Measurements from ENCODE around the gene MCOLN3. TPM values are rescaled to one million over a fixed set of nuclear protein-coding genes. Genes with fewer than 3 reads are reported as not detected.
"Not testable (repeated sequence)": the region's sequence is repeated elsewhere in the genome, so short reads cannot be mapped to it uniquely, and the experiment has no call there.

The MCOLN3 gene
- polyA plus RNA-seq, 4 donors, result 6.0 to 15.6 (median 9.6) TPM

GRCh38 chr1:84995484-84996334 lies 52.6 kb downstream of the MCOLN3 start:
- no peak for DNase-seq (ENCODE audit: low read depth in 4 of 4, low spot score in 2 of 4)

GRCh38 chr1:84991097-84991920 lies 57.0 kb downstream of the MCOLN3 start:
- no peak for DNase-seq (ENCODE audit: low read depth in 4 of 4, low spot score in 2 of 4)

- no peak for DNase-seq (ENCODE audit: low read depth in 4 of 4, low spot score in 2 of 4)
Observed at GRCh38 chr1:84988588-84988987, 59.7 kb downstream of the MCOLN3 start.

GRCh38 chr1:84986561-84986960 lies 61.7 kb downstream of the MCOLN3 start:
- not testable (repeated sequence) for DNase-seq (ENCODE audit: low read depth in 4 of 4, low spot score in 2 of 4)

- no peak for DNase-seq (ENCODE audit: low read depth in 4 of 4, low spot score in 2 of 4)
Observed at GRCh38 chr1:84985365-84985764, 62.9 kb downstream of the MCOLN3 start.

GRCh38 chr1:84982395-84982794 lies 65.9 kb downstream of the MCOLN3 start:
- no peak for DNase-seq (ENCODE audit: low read depth in 4 of 4, low spot score in 2 of 4)

GRCh38 chr1:84975035-84975434 lies 73.3 kb downstream of the MCOLN3 start:
- DNase-seq (ENCODE audit: low read depth in 4 of 4, low spot score in 2 of 4), result no peak

GRCh38 chr1:84973498-84974334 lies 74.6 kb downstream of the MCOLN3 start:
- DNase-seq (ENCODE audit: low read depth in 4 of 4, low spot score in 2 of 4), result no peak

GRCh38 chr1:84972377-84972987 lies 75.8 kb downstream of the MCOLN3 start:
- no peak for DNase-seq (ENCODE audit: low read depth in 4 of 4, low spot score in 2 of 4)

- no peak for DNase-seq (ENCODE audit: low read depth in 4 of 4, low spot score in 2 of 4)
Observed at GRCh38 chr1:84971957-84972356, 76.3 kb downstream of the MCOLN3 start.

- no peak for DNase-seq (ENCODE audit: low read depth in 4 of 4, low spot score in 2 of 4)
Observed at GRCh38 chr1:84969489-84970250, 78.6 kb downstream of the MCOLN3 start.

- DNase-seq (ENCODE audit: low read depth in 4 of 4, low spot score in 2 of 4), result no peak
Observed at GRCh38 chr1:84968865-84969264, 79.4 kb downstream of the MCOLN3 start.

GRCh38 chr1:84968101-84968500 lies 80.2 kb downstream of the MCOLN3 start:
- DNase-seq (ENCODE audit: low read depth in 4 of 4, low spot score in 2 of 4), result no peak

Other genes starting within 250 kb of the MCOLN3 start
- gene LPAR3, start 155.3 kb downstream of the MCOLN3 start, polyA plus RNA-seq (ENCODE audit: insufficient read length in 4 of 4), result 1 to 10 TPM in 3 of 4 donors, under 1 TPM in 1; 0.85 to 1.4 (median 1.1) TPM
- 1 to 10 TPM in 2 of 4 donors, under 1 TPM in 2; 0.44 to 1.5 (median 0.92) TPM for gene MCOLN2, start 51.4 kb downstream of the MCOLN3 start, polyA plus RNA-seq (ENCODE audit: insufficient read length in 4 of 4)
- gene SYDE2, start 152.5 kb upstream of the MCOLN3 start, polyA plus RNA-seq (ENCODE audit: insufficient read length in 4 of 4), result 10 to 100 TPM in 2 of 4 donors, 1 to 10 TPM in 2; 9.0 to 11.6 (median 9.9) TPM
- gene C1orf52, start 211.2 kb upstream of the MCOLN3 start, polyA plus RNA-seq (ENCODE audit: insufficient read length in 4 of 4), result 10 to 100 TPM; 37.9 to 49.9 (median 41.3) TPM
- gene BCL10, start 228.1 kb upstream of the MCOLN3 start, polyA plus RNA-seq (ENCODE audit: insufficient read length in 4 of 4), result 10 to 100 TPM; 21.4 to 23.6 (median 22.9) TPM

Measured in left renal cortex interstitium (tissue), 4 donors.